ENCODE measurements around the gene ANKEF1.
"Not testable (repeated sequence)": the region's sequence is repeated elsewhere in the genome, so short reads cannot be mapped to it uniquely, and the experiment has no call there.

The ANKEF1 gene

GRCh38 chr20:10002866-10003265, 31.9 kb upstream of the ANKEF1 start:
- Histone ChIP-seq H3K4me2 (no peak overlapping the region), H3K4me1 (peaks cover 9% of the 10 kb centered on the region), H3K4me3 (no peak overlapping the region), H4K20me1 (no peaks in the 10 kb centered on the region), H3K9ac (no peak overlapping the region), H3K9me3 (no peaks in the 10 kb centered on the region), H3K36me3 (no peaks in the 10 kb centered on the region), H3K27ac (no peak overlapping the region), H3K27me3 (no peaks in the 10 kb centered on the region)
- no peak for TF ChIP-seq Cebpa-rat (IDR thresholded peaks at IDR 0.05)

DNA sequence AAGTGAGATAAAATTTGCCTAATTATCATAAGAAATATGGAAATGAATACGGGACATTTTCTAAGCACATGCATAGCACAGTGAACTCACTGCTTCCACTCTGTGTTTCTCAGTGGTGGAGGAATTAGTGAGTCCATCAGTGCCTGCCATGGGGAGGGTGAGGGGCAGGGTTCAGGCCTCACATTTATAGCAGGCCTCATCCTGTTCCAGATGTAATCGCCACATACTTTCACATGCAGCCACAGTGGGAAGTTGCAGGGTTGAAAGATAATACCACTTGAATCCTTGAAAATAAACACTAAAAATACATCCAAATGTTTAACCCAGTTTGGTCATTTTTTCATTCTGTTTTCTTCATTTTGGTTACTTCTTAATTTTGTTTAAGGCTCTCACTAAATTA, 29.9 kb upstream of the ANKEF1 start:
- H3K4me2 ChIP-seq, result no peak overlapping the region
- no peak for TF ChIP-seq Cebpa-rat (IDR thresholded peaks at IDR 0.05)
- H3K9me3 ChIP-seq, result no peaks in the 10 kb centered on the region
- H3K9ac ChIP-seq, result no peak overlapping the region
- H3K4me3 ChIP-seq, result no peak overlapping the region
- peaks cover 2% of the 10 kb centered on the region for H3K4me1 ChIP-seq
- no peaks in the 10 kb centered on the region for H4K20me1 ChIP-seq
- H3K36me3 ChIP-seq, result no peaks in the 10 kb centered on the region
- no peaks in the 10 kb centered on the region for H3K27me3 ChIP-seq
- no peak overlapping the region for H3K27ac ChIP-seq

DNA sequence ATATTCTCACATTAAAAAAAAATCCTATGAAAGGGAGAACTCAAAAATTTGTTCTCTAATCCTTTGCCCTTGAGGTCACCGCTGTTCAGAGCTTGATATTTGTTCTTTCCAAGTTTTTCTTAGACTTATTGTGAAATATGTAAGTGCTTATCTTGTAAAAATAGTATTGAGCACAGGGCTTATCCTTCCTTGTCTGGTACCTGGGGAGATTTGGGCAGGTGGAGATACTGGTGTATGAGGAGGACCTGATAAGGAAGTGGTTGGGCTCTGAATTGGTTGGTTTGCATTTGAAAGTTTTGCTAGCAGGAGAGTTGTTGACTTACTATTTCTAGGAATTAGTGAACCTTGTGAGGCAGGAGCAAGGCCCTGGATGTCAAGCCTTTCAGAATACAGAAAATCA, 28.9 kb upstream of the ANKEF1 start:
- Histone ChIP-seq H3K27me3 (no peaks in the 10 kb centered on the region), H3K27ac (no peak overlapping the region), H3K4me1 (no peaks in the 10 kb centered on the region), H4K20me1 (no peaks in the 10 kb centered on the region), H3K9ac (no peak overlapping the region), H3K9me3 (no peaks in the 10 kb centered on the region), H3K4me3 (no peak overlapping the region), H3K4me2 (no peak overlapping the region), H3K36me3 (no peaks in the 10 kb centered on the region)
- TF ChIP-seq Cebpa-rat (IDR thresholded peaks at IDR 0.05), result no peak

GRCh38 chr20:10006447-10007090, 28.2 kb upstream of the ANKEF1 start:
- no peak overlapping the region for H3K4me2 ChIP-seq
- H3K27me3 ChIP-seq, result no peaks in the 10 kb centered on the region
- no peaks in the 10 kb centered on the region for H3K4me1 ChIP-seq
- H3K9ac ChIP-seq, result no peak overlapping the region
- no peak overlapping the region for H3K27ac ChIP-seq
- TF ChIP-seq Cebpa-rat (IDR thresholded peaks at IDR 0.05), result no peak
- H4K20me1 ChIP-seq, result no peaks in the 10 kb centered on the region
- no peaks in the 10 kb centered on the region for H3K36me3 ChIP-seq
- H3K9me3 ChIP-seq, result no peaks in the 10 kb centered on the region
- no peak overlapping the region for H3K4me3 ChIP-seq

- no peaks in the 10 kb centered on the region for H3K36me3 ChIP-seq
- H3K27ac ChIP-seq, result no peak overlapping the region
- TF ChIP-seq Cebpa-rat (IDR thresholded peaks at IDR 0.05), result no peak
- no peak overlapping the region for H3K9ac ChIP-seq
- no peaks in the 10 kb centered on the region for H3K9me3 ChIP-seq
- no peaks in the 10 kb centered on the region for H4K20me1 ChIP-seq
- no peaks in the 10 kb centered on the region for H3K27me3 ChIP-seq
- H3K4me2 ChIP-seq, result no peak overlapping the region
- H3K4me1 ChIP-seq, result no peaks in the 10 kb centered on the region
- H3K4me3 ChIP-seq, result no peak overlapping the region
Measured at GRCh38 chr20:10007158-10007557, 27.6 kb upstream of the ANKEF1 start.

- Histone ChIP-seq H3K4me2 (no peak overlapping the region), H3K36me3 (no peaks in the 10 kb centered on the region), H4K20me1 (no peaks in the 10 kb centered on the region), H3K4me3 (no peak overlapping the region), H3K9ac (no peak overlapping the region), H3K4me1 (no peaks in the 10 kb centered on the region), H3K9me3 (no peaks in the 10 kb centered on the region), H3K27ac (no peak overlapping the region), H3K27me3 (no peaks in the 10 kb centered on the region)
- no peak for TF ChIP-seq Cebpa-rat (IDR thresholded peaks at IDR 0.05)
Measured at GRCh38 chr20:10007747-10008146, 27.0 kb upstream of the ANKEF1 start.

DNA sequence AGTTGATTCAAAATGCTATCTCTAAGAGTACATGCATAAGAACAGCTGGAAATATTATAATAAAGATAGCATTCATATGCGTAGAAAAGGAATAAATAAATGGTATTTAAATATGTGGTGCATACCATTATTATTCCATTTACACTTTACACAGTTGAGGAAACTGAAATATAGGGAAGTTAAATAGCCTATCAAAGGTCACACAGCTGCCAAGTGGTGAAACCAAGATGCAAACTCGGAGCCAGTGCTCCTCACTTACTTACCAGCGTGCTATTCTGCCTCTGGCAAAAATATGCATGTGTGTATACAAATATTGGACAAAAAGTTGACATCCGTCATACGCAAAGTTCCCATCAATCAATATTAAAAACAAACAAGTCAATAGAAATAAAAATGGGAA, 22.3 kb upstream of the ANKEF1 start:
- no peak overlapping the region for H3K9ac ChIP-seq
- no peaks in the 10 kb centered on the region for H3K4me1 ChIP-seq
- H3K9me3 ChIP-seq, result no peaks in the 10 kb centered on the region
- no peak overlapping the region for H3K4me3 ChIP-seq
- no peaks in the 10 kb centered on the region for H3K36me3 ChIP-seq
- no peak overlapping the region for H3K27ac ChIP-seq
- H4K20me1 ChIP-seq, result no peaks in the 10 kb centered on the region
- H3K27me3 ChIP-seq, result no peaks in the 10 kb centered on the region
- TF ChIP-seq Cebpa-rat (IDR thresholded peaks at IDR 0.05), result no peak
- H3K4me2 ChIP-seq, result no peak overlapping the region

- TF ChIP-seq Cebpa-rat (IDR thresholded peaks at IDR 0.05), result no peak
- H3K9me3 ChIP-seq, result no peaks in the 10 kb centered on the region
Measured at GRCh38 chr20:10014431-10014830, 20.4 kb upstream of the ANKEF1 start.

GRCh38 chr20:10020937-10021336, 13.8 kb upstream of the ANKEF1 start:
- no peak for TF ChIP-seq Cebpa-rat (IDR thresholded peaks at IDR 0.05)
- H3K9me3 ChIP-seq, result no peaks in the 10 kb centered on the region
- no peak overlapping the region for H3K4me3 ChIP-seq
- H3K9ac ChIP-seq, result no peak overlapping the region
- no peaks in the 10 kb centered on the region for H3K36me3 ChIP-seq
- H3K27me3 ChIP-seq, result no peaks in the 10 kb centered on the region
- no peaks in the 10 kb centered on the region for H4K20me1 ChIP-seq
- no peak overlapping the region for H3K4me2 ChIP-seq
- H3K4me1 ChIP-seq, result no peaks in the 10 kb centered on the region
- no peak overlapping the region for H3K27ac ChIP-seq

More at GRCh38 chr20:10014431-10014830, 20.4 kb upstream of the ANKEF1 start:
- Histone ChIP-seq H3K4me1 (no peaks in the 10 kb centered on the region), H3K27me3 (no peaks in the 10 kb centered on the region), H3K4me2 (no peak overlapping the region), H3K36me3 (no peaks in the 10 kb centered on the region), H3K9ac (no peak overlapping the region), H3K4me3 (no peak overlapping the region), H4K20me1 (no peaks in the 10 kb centered on the region), H3K27ac (no peak overlapping the region)

DNA sequence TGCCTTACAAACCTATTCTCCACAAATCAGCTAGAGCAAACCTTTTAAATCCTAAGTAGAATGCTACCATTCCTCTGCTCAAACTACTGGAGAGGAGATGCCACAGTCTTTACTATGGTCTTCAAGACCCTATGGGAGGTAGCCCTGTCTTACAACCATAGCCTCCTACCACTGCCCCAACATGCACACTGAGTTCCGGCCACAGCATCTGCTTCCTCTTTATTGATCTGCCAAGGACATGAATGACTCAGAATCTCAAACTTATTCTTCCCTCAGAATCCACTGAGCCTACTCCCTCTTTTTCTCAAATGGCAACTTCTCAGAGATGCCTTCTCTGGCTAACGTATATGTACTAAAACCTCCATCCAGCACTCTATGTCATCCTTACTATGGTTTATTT, 12.2 kb upstream of the ANKEF1 start:
- H4K20me1 ChIP-seq, result no peaks in the 10 kb centered on the region
- H3K9me3 ChIP-seq, result no peaks in the 10 kb centered on the region
- no peak overlapping the region for H3K9ac ChIP-seq
- no peak for TF ChIP-seq Cebpa-rat (IDR thresholded peaks at IDR 0.05)
- no peaks in the 10 kb centered on the region for H3K27me3 ChIP-seq
- H3K4me1 ChIP-seq, result no peaks in the 10 kb centered on the region
- H3K36me3 ChIP-seq, result no peaks in the 10 kb centered on the region
- H3K27ac ChIP-seq, result no peak overlapping the region
- no peak overlapping the region for H3K4me2 ChIP-seq
- no peak overlapping the region for H3K4me3 ChIP-seq

GRCh38 chr20:10023911-10024310, 10.9 kb upstream of the ANKEF1 start:
- Histone ChIP-seq H3K9ac (no peak overlapping the region), H3K36me3 (no peaks in the 10 kb centered on the region), H3K27me3 (no peaks in the 10 kb centered on the region), H4K20me1 (no peaks in the 10 kb centered on the region), H3K4me1 (no peaks in the 10 kb centered on the region), H3K9me3 (no peaks in the 10 kb centered on the region), H3K4me2 (no peak overlapping the region), H3K4me3 (no peak overlapping the region), H3K27ac (no peak overlapping the region)
- no peak for TF ChIP-seq Cebpa-rat (IDR thresholded peaks at IDR 0.05)

GRCh38 chr20:10031451-10032215, 3.2 kb upstream of the ANKEF1 start:
- not testable (repeated sequence) for H3K27ac ChIP-seq, H3K4me1 ChIP-seq, H4K20me1 ChIP-seq, H3K27me3 ChIP-seq, H3K36me3 ChIP-seq, H3K9me3 ChIP-seq, H3K9ac ChIP-seq, H3K4me2 ChIP-seq, H3K4me3 ChIP-seq

- not testable (repeated sequence) for H3K4me1 ChIP-seq, H4K20me1 ChIP-seq, H3K4me2 ChIP-seq, H3K27ac ChIP-seq, H3K36me3 ChIP-seq, H3K9ac ChIP-seq, H3K4me3 ChIP-seq, H3K9me3 ChIP-seq, H3K27me3 ChIP-seq
Measured at GRCh38 chr20:10032269-10032668, 2.5 kb upstream of the ANKEF1 start.

All from BLaER1 (cell line).